Right cardiac atrium (tissue), 5 donors: ENCODE results near the gene PYCR2. TPM values are rescaled to one million over a fixed set of nuclear protein-coding genes. Genes with fewer than 3 reads are reported as not detected.
"Not testable (repeated sequence)": the region's sequence is repeated elsewhere in the genome, so short reads cannot be mapped to it uniquely, and the experiment has no call there.

Experiments used
- ATAC-seq, 2 donors: fragments of 200-7000 bp; cut with Tn5 transposase; one replicate each; pipeline versions ENCODE4 v1.8.0 to v1.9.1; 2020; ENCODE audit warnings: moderate library complexity in 2 of 2, mild to moderate bottlenecking in 1 of 2
- DNase-seq, 3 donors: peaks; one replicate each; pipeline ENCODE4 v3.0.0-alpha.2; 2020
- H3K27ac ChIP-seq: one replicate; pipeline ENCODE4 v1.5.1; 2013; ENCODE audit warnings: mild to moderate bottlenecking, low read length, control low read depth, moderate library complexity
- H3K27me3 ChIP-seq: one replicate; pipeline ENCODE4 v1.6.1; 2013; ENCODE audit not compliant: control insufficient read depth, insufficient read depth
- H3K4me1 ChIP-seq: one replicate; pipeline ENCODE4 v1.6.1; 2013; ENCODE audit warnings: low read length; ENCODE audit not compliant: control insufficient read depth, insufficient read depth
- H3K4me3 ChIP-seq: one replicate; pipeline ENCODE4 v1.5.1; 2013; ENCODE audit warnings: low read length, control low read depth
- H3K9me3 ChIP-seq: one replicate; pipeline ENCODE4 v1.6.1; 2013; ENCODE audit warnings: low read length; ENCODE audit not compliant: control insufficient read depth
- WGBS: extraction: QIAGEN DNeasy Blood & Tissue Kit; methylation state at CpG from one replicate; pipeline ENCODE4 v1.1.7; 2013; 5-methylcytosine and 5-hydroxymethylcytosine counted together
- intact Hi-C, 4 donors: fragments of 100-400 bp; cut with DNase I; formaldehyde crosslinking; loops; one replicate each; pipeline versions ENCODE4 v1.11.0 to v1.14.0; 2022 to 2023
- long read RNA-seq, 4 donors: library from polyadenylated mRNA; unstranded; transcript quantifications; one replicate each; pipeline ENCODE4 v2.0.0, GENCODE V29; 2020 to 2021
- polyA plus RNA-seq: library from polyadenylated mRNA; stranded (reverse); fragments of 200-250 nt; gene quantifications from one replicate; pipeline ENCODE4 v1.2.3, GENCODE V29; 2013
- total RNA-seq, 4 donors: library from RNA; stranded (reverse); fragmentation: NEBNext Ultra II Directional; extraction: Animal tissue kit (Norgen Biotek cat#: 25700); gene quantifications; one replicate each; pipeline ENCODE4 v1.2.1, GENCODE V29; 2021
- donor health status: healthy with polysubstance abuse.
- donor health status: DM: no; HTN: yes; CAD: no.
- donor health status: DM: no; HTN: no; CAD: no.
- donor health status: DM: no; HTN: yes; CAD: no; lungs with severe emphysema.
- donor health status: DM: yes; HTN: yes; CAD: no.

The PYCR2 gene
- 10 to 100 TPM; 57.4 to 72.0 (median 62.3) TPM for total RNA-seq
- polyA plus RNA-seq: 76.9 TPM
- long read RNA-seq, donor 1, transcript PYCR2-201 (7 exons, 1,689 nt): major isoform, 112 of 132 reads
- long read RNA-seq, donor 1, partial matches to known transcripts: 10 of 132 reads
- long read RNA-seq, donor 1, other reads (novel, unspliced or antisense): 9 of 132 reads
- long read RNA-seq, donor 2, transcript PYCR2-201 (7 exons, 1,689 nt): major isoform, 59 of 69 reads
- long read RNA-seq, donor 2, partial matches to known transcripts: 5 of 69 reads
- long read RNA-seq, donor 2, other reads (novel, unspliced or antisense): 5 of 69 reads
- long read RNA-seq, donor 3, transcript PYCR2-201 (7 exons, 1,689 nt): major isoform, 88 of 102 reads
- long read RNA-seq, donor 3, partial matches to known transcripts: 2 of 102 reads
- long read RNA-seq, donor 3, other reads (novel, unspliced or antisense): 10 of 102 reads
- long read RNA-seq, donor 4, transcript PYCR2-201 (7 exons, 1,689 nt): major isoform, 79 of 92 reads
- long read RNA-seq, donor 4, partial matches to known transcripts: 2 of 92 reads
- long read RNA-seq, donor 4, other reads (novel, unspliced or antisense): 11 of 92 reads

- no peaks in the 10 kb centered on the region for H3K4me1 ChIP-seq
- intact Hi-C loops: no loop called here
Observed at GRCh38 chr1:225923692-225924555, at the start of gene PYCR2. PYCR2 (minus strand) TSS chr1:225924250; CDS start chr1:225924110, 140 bp downstream.

GRCh38 chr1:225973158-225973557 lies 49.1 kb upstream of the PYCR2 start:
- 67% methylated on average over 5 of the region's 5 CpGs for WGBS
- no peaks in the 10 kb centered on the region for H3K9me3 ChIP-seq
- intact Hi-C loops: loop anchor here (5.0 to 10.0 kb wide), 5 partner anchors 198 to 658 kb away; partner anchors contain the start of gene SRP9 (in 1 of the 4)
- no peaks in the 10 kb centered on the region for H3K4me1 ChIP-seq
- no peaks in the 10 kb centered on the region for H3K27me3 ChIP-seq
- H3K27ac ChIP-seq: no peak overlapping the region
- ATAC-seq (no peak), DNase-seq (no peak)
- H3K4me3 ChIP-seq: no peak overlapping the region

More at GRCh38 chr1:225923692-225924555, at the start of gene PYCR2:
- ATAC-seq (peak; percentile 99), DNase-seq (peak; percentile 97 to 99 (median 99))
- H3K27ac ChIP-seq: peak within 1 kb of the TSS; percentile 76
- under 1% methylated on average over 80 of the region's 80 CpGs for WGBS
- peak within 1 kb of the TSS; percentile 67 for H3K4me3 ChIP-seq
- H3K27me3 ChIP-seq: no peaks in the 10 kb centered on the region
- no peaks in the 10 kb centered on the region for H3K9me3 ChIP-seq

GRCh38 chr1:225972344-225973152 lies 48.5 kb upstream of the PYCR2 start:
- no peak overlapping the region for H3K27ac ChIP-seq
- no peak overlapping the region for H3K4me3 ChIP-seq
- WGBS: 86% methylated on average over 15 of the region's 15 CpGs
- ATAC-seq (peak in 1 of 2 donors; percentile 12), DNase-seq (no peak)
- no peaks in the 10 kb centered on the region for H3K9me3 ChIP-seq
- H3K4me1 ChIP-seq: no peaks in the 10 kb centered on the region
- H3K27me3 ChIP-seq: no peaks in the 10 kb centered on the region
- intact Hi-C loops: loop anchor here (5.0 to 10.0 kb wide), 5 partner anchors 198 to 658 kb away; partner anchors contain the start of gene SRP9 (in 1 of the 4)

- H3K27ac ChIP-seq, H3K27me3 ChIP-seq, H3K4me3 ChIP-seq, H3K4me1 ChIP-seq, DNase-seq, ATAC-seq, H3K9me3 ChIP-seq: not testable (repeated sequence)
- intact Hi-C loops: loop anchor here (5.0 to 10.0 kb wide), 5 partner anchors 196 to 656 kb away; partner anchors contain the start of gene SRP9 (in 1 of the 4)
- WGBS: 88% methylated on average over 16 of the region's 16 CpGs
Observed at GRCh38 chr1:225970592-225971157, 46.6 kb upstream of the PYCR2 start.

- intact Hi-C loops: loop anchor here (5.0 to 10.0 kb wide), 5 partner anchors 195 to 655 kb away; partner anchors contain the start of gene SRP9 (in 1 of the 4)
- peak in 1 of 3 donors; percentile 49 for DNase-seq
- H3K27ac ChIP-seq, H3K9me3 ChIP-seq, H3K4me3 ChIP-seq, ATAC-seq, H3K27me3 ChIP-seq, H3K4me1 ChIP-seq: not testable (repeated sequence)
- WGBS: 97% methylated on average over 28 of the region's 28 CpGs
Observed at GRCh38 chr1:225969751-225970150, 45.7 kb upstream of the PYCR2 start.

GRCh38 chr1:225965231-225965630 lies 41.2 kb upstream of the PYCR2 start:
- Histone ChIP-seq H3K4me3 (no peak overlapping the region), H3K4me1 (no peaks in the 10 kb centered on the region), H3K9me3 (no peaks in the 10 kb centered on the region), H3K27ac (no peak overlapping the region), H3K27me3 (no peaks in the 10 kb centered on the region)
- intact Hi-C loops: no loop called here
- WGBS: 58% methylated on average over 5 of the region's 5 CpGs
- no peak for DNase-seq
- no peak for ATAC-seq

- 92% methylated on average over 15 of the region's 15 CpGs for WGBS
- Histone ChIP-seq H3K9me3 (no peaks in the 10 kb centered on the region), H3K4me3 (no peak overlapping the region), H3K27me3 (no peaks in the 10 kb centered on the region), H3K27ac (no peak overlapping the region), H3K4me1 (no peaks in the 10 kb centered on the region)
- intact Hi-C loops: no loop called here
- no peak for DNase-seq
- no peak for ATAC-seq
Observed at GRCh38 chr1:225963735-225964530, 39.9 kb upstream of the PYCR2 start.

GRCh38 chr1:225962440-225962975 lies 38.5 kb upstream of the PYCR2 start:
- ATAC-seq (peak; percentile 50 to 80), DNase-seq (peak; percentile 39 to 81 (median 75))
- WGBS: 30% methylated on average over 21 of the region's 21 CpGs
- Histone ChIP-seq H3K9me3 (no peaks in the 10 kb centered on the region), H3K27me3 (no peaks in the 10 kb centered on the region), H3K4me1 (no peaks in the 10 kb centered on the region), H3K27ac (no peak overlapping the region), H3K4me3 (no peak overlapping the region)
- intact Hi-C loops: no loop called here

- no peak overlapping the region for H3K4me3 ChIP-seq
- intact Hi-C loops: no loop called here
- no peaks in the 10 kb centered on the region for H3K9me3 ChIP-seq
- no peaks in the 10 kb centered on the region for H3K4me1 ChIP-seq
- no peak for DNase-seq
- no peaks in the 10 kb centered on the region for H3K27me3 ChIP-seq
- WGBS: 67% methylated on average over 20 of the region's 20 CpGs
- H3K27ac ChIP-seq: no peak overlapping the region
- no peak for ATAC-seq
Observed at GRCh38 chr1:225961659-225962439, 37.8 kb upstream of the PYCR2 start.
